Stomach (tissue), 4 donors: ENCODE data around the gene PEA15.

Experiments
- POLR2A ChIP-seq, 4 donors: fragments of 450-650 bp; IDR thresholded peaks; one replicate each; pipeline ENCODE4 v1.6.1; 2016; ENCODE audit warnings: antibody characterized with exemption in 4 of 4, control low read depth in 2 of 4, mild to moderate bottlenecking in 1 of 4, moderate library complexity in 1 of 4
- TF ChIP-seq, protein P1 (sequence below), 7 experiments: fragments of 450-650 bp in 4 of 7; fragments of 200-600 bp in 3 of 7; sonication (generic) in 3 of 7; IDR thresholded peaks; one replicate each; pipeline ENCODE4 v1.5.1; 2016 to 2019; ENCODE audit warnings: antibody characterized with exemption in 7 of 7, control low read depth in 2 of 7, mild to moderate bottlenecking in 1 of 7

DNA sequence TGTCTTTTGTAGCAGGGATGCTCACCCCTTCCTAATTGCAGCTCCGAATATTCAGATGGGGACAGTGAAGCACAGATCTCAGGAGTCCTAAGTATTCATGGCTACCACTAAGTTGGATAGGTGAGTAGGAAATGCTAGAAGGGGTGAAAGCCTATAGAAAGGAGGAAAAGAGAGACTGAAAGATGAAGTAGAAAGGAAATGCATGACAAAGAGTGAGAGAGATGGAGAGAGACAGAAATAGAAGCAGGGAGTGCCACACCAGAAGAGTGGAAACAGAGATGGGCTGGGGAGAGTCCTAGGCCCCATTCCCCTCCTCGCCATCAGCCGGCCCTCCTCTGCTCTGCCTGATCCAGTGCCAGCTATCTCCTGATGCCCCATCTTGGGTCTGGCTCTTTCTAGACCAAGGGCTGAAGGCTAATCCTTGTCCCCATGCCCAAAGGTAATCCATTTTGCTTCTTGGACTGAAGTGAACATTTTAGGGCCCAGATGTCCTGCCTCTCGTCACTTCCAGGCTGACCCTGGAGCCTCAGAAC is 2.0 kb downstream of the PEA15 start:
- TF ChIP-seq, protein P1, sequence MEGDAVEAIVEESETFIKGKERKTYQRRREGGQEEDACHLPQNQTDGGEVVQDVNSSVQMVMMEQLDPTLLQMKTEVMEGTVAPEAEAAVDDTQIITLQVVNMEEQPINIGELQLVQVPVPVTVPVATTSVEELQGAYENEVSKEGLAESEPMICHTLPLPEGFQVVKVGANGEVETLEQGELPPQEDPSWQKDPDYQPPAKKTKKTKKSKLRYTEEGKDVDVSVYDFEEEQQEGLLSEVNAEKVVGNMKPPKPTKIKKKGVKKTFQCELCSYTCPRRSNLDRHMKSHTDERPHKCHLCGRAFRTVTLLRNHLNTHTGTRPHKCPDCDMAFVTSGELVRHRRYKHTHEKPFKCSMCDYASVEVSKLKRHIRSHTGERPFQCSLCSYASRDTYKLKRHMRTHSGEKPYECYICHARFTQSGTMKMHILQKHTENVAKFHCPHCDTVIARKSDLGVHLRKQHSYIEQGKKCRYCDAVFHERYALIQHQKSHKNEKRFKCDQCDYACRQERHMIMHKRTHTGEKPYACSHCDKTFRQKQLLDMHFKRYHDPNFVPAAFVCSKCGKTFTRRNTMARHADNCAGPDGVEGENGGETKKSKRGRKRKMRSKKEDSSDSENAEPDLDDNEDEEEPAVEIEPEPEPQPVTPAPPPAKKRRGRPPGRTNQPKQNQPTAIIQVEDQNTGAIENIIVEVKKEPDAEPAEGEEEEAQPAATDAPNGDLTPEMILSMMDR (IDR thresholded peaks at IDR 0.05): no peak
- TF ChIP-seq POLR2A (IDR thresholded peaks at IDR 0.05): no peak
